Lower leg skin (tissue), 4 donors: ENCODE data around the gene MAP1B. TPM values are rescaled to one million over a fixed set of nuclear protein-coding genes. Genes with fewer than 3 reads are reported as not detected.

Experiments
- DNase-seq, 2 donors: peaks; one replicate each; pipeline ENCODE4 v3.0.0-alpha.2; 2019; ENCODE audit warnings: low spot score in 2 of 2
- H3K4me3 ChIP-seq: fragments of 200-600 bp; sonication (generic); 2 replicates; pipeline ENCODE4 v1.5.1; 2017; ENCODE audit warnings: mild to moderate bottlenecking, low read depth; ENCODE audit not compliant: poor library complexity, severe bottlenecking
- CTCF ChIP-seq, 3 donors: fragments of 450-650 bp; IDR thresholded peaks; one replicate each; pipeline ENCODE4 v1.5.1; 2016; ENCODE audit warnings: antibody characterized with exemption in 3 of 3, mild to moderate bottlenecking in 3 of 3, moderate library complexity in 2 of 3
- POLR2A ChIP-seq, 2 donors: fragments of 450-650 bp; IDR thresholded peaks; one replicate each; pipeline ENCODE4 v1.6.1; 2016 to 2017; ENCODE audit warnings: antibody characterized with exemption in 2 of 2, mild to moderate bottlenecking in 1 of 2, moderate library complexity in 1 of 2
- WGBS, 2 donors: methylation state at CpG; one replicate each; pipeline ENCODE4 v1.1.5; 2018; 5-methylcytosine and 5-hydroxymethylcytosine counted together
- intact Hi-C: fragments of 100-400 bp; cut with DNase I; formaldehyde crosslinking; loops from one replicate; pipeline ENCODE4 v1.15.0; 2023; ENCODE audit warnings: low total_unique reads
- total RNA-seq, 4 donors: library from RNA; depleted of rRNA; stranded (reverse); fragments of >200 nt; gene quantifications; one replicate each; pipeline ENCODE4 v1.1.0, GENCODE V29; 2016

The MAP1B gene
- total RNA-seq, 4 donors from 2014 or later, result 26.3 to 218 (median 73.9) TPM

GRCh38 chr5:72177538-72177937 is 70.3 kb downstream of the MAP1B start:
- no peak for DNase-seq
- WGBS, 2 donors, result 94 to 96% methylated on average over 3 of the region's 3 CpGs
- intact Hi-C loops, result no loop called here
- no peak overlapping the region for H3K4me3 ChIP-seq
- TF ChIP-seq CTCF (IDR thresholded peaks at IDR 0.05) (no peak), POLR2A (IDR thresholded peaks at IDR 0.05) (no peak)

GRCh38 chr5:72179028-72179815 is 71.9 kb downstream of the MAP1B start:
- intact Hi-C loops, result no loop called here
- DNase-seq, result peak; percentile 70 to 95

GRCh38 chr5:72179816-72180440 is 72.7 kb downstream of the MAP1B start:
- TF ChIP-seq CTCF (IDR thresholded peaks at IDR 0.05), result no peak
- no peak for TF ChIP-seq POLR2A (IDR thresholded peaks at IDR 0.05)
- 44 to 45% methylated on average over 11 of the region's 11 CpGs for WGBS, 2 donors
- no peak for DNase-seq
- H3K4me3 ChIP-seq, result no peak overlapping the region
- intact Hi-C loops, result no loop called here

More at GRCh38 chr5:72179028-72179815, 71.9 kb downstream of the MAP1B start:
- H3K4me3 ChIP-seq, result no peak overlapping the region
- TF ChIP-seq POLR2A (IDR thresholded peaks at IDR 0.05) (no peak), CTCF (IDR thresholded peaks at IDR 0.05) (no peak)
- WGBS, 2 donors, result 31 to 33% methylated on average over 29 of the region's 29 CpGs

GRCh38 chr5:72180925-72181324 is 73.7 kb downstream of the MAP1B start:
- intact Hi-C loops, result no loop called here
- DNase-seq, result no peak
- no peak overlapping the region for H3K4me3 ChIP-seq
- 53 to 86% methylated on average over 4 of the region's 4 CpGs for WGBS, 2 donors
- TF ChIP-seq POLR2A (IDR thresholded peaks at IDR 0.05) (no peak), CTCF (IDR thresholded peaks at IDR 0.05) (no peak)

GRCh38 chr5:72182686-72183085 is 75.4 kb downstream of the MAP1B start:
- DNase-seq, result no peak
- TF ChIP-seq POLR2A (IDR thresholded peaks at IDR 0.05) (no peak), CTCF (IDR thresholded peaks at IDR 0.05) (no peak)
- 91 to 94% methylated on average over 7 of the region's 7 CpGs for WGBS, 2 donors
- no peak overlapping the region for H3K4me3 ChIP-seq
- intact Hi-C loops, result no loop called here
